KG1 (cell line): Measurements from ENCODE around the gene LRRC4C.
"Not testable (repeated sequence)": the region's sequence is repeated elsewhere in the genome, so short reads cannot be mapped to it uniquely, and the experiment has no call there.

Source experiments
- DNase-seq: peaks from one replicate; lab custom pipeline; 2025; lab: John Stamatoyannopoulos, UW

LRRC4C gene

GRCh38 chr11:41019666-41020065 is 439.8 kb downstream of the LRRC4C start:
- not testable (repeated sequence) for DNase-seq

DNA sequence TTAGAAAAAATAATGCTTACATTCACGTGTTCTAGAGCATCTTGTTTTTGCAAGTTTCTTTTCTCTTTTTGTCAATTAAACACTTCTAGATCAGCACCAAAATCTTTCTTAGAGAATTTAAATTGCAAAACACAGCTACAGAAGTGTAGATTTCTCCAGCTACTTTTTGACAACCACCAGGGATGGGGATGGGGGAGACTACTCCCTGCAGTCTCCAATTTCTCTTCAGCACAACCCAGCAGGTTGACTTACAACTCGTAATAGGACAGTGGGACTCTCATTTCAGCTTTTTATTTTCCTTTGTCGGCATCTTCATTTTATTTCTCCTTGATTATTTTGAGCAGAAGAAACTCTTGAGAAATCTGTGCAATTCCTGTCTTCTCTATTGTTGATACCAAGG is 441.2 kb downstream of the LRRC4C start:
- no peak for DNase-seq

GRCh38 chr11:41010361-41011050 is 448.9 kb downstream of the LRRC4C start:
- no peak for DNase-seq

DNA sequence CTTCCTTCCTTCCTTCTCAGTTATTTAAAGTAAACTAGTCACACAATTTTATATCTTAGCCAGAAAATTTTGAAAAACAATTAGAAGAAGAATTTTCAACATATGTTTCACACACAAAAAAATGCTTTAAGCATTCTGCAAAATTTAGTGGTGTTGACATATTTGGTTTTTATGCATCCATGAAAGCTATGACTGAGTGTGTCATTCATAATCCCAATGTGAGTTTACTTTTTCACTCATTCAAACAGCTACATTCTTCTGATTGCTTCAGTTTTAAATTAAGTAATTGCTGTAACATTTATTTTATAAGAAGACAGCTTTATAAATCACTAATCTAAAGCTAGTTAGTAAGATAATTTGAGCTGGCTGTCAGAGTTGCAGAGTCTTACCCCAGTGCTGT is 453.5 kb downstream of the LRRC4C start:
- DNase-seq = no peak

- DNase-seq = no peak
These were observed 455.8 kb downstream of the LRRC4C start for GRCh38 chr11:41003339-41004282.

- DNase-seq = no peak
These were observed 460.5 kb downstream of the LRRC4C start for GRCh38 chr11:40998920-40999319.

DNA sequence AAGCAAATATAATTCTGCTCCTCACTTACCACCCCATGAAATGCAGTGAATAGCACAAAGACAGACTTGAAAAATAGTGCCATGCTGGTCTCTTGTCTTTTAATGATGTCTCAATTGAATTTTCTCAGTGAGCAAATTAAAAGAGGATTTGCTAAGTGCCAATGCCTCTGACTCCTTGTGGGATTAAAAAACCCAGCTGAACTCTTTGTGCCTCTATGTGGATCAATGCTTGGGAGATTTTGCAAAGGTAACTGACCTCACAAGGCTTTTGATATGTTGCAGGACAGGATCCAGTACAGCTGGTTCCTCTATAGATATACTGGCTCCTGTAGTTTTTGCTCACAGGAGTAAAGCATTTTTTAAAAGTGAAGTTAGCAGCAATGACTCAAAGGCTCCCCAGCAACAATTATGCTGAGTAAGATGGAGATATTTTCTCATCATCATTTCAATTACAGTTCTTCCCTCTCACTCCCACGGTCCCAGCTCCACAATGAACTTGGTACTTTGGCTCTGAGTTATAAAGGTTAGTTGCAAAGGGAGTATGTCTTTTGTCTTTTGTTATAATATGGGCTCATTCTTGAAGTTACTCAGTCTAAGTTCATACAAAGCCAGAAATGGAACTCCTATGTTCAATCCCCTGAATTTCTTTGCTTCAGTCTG is 471.5 kb downstream of the LRRC4C start:
- no peak for DNase-seq

DNA sequence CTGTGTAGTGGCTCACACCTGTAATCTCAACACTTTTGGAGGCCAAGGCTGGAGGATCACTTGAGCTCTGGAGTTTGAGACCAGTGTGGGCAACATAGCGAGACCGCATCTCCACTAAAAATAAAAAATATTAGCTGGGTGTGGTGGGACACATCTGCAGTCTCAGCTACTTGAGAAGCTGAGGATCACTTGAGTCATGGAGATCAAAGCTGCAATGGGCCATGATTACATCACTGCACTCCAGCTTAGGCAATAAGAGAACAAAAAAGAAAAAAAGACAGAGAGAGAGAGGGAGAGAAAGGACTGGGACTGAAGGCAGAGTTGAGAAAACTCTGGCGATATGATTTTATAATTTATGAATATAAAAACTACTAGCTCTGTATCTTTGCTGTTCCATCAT is 473.1 kb downstream of the LRRC4C start:
- DNase-seq = no peak

GRCh38 chr11:40975076-40975475 is 484.4 kb downstream of the LRRC4C start:
- DNase-seq = no peak

- no peak for DNase-seq
These were observed 485.2 kb downstream of the LRRC4C start for GRCh38 chr11:40974186-40974795.

- DNase-seq = no peak
These were observed 500.7 kb downstream of the LRRC4C start for GRCh38 chr11:40958707-40959106.

DNA sequence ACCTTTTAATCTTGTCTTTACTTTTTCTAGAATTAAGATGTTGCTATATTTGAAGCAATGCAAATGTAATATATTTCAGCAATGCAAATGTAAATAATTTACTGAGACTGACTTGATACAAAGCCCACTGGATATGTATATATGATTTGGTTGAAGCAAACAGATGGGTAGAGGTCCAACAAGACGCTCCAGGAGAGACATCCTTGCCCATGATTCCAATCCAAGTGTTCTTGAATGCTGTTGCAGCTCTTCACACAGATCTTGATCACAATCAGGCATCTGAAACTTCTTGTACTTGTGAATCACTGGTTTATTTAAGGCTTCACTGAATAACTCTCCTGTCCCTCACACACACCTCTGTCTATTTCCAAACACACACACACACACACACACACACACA is 507.0 kb downstream of the LRRC4C start:
- DNase-seq = no peak

GRCh38 chr11:40938002-40938401 is 521.5 kb downstream of the LRRC4C start:
- no peak for DNase-seq

- DNase-seq = no peak
These were observed 534.5 kb downstream of the LRRC4C start for GRCh38 chr11:40924915-40925314.

DNA sequence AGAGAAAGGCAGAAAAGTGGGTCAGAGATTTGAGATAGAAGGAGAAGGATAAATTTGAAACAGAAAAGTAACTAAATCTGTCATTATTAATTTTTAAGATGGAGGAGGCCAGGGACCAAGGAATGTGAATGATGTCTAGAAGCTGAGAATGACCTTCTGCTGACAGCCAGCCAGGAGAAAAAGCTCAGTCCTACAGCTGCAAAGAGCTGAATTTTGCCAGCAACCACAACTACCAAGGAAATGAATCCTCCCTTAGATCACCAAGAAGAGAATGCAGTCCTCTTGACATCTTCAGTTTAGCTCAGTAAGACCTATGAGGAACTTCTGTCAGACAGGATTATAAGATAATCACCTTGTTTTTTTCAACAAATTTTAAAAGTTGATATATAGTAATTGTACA is 538.2 kb downstream of the LRRC4C start:
- no peak for DNase-seq

DNA sequence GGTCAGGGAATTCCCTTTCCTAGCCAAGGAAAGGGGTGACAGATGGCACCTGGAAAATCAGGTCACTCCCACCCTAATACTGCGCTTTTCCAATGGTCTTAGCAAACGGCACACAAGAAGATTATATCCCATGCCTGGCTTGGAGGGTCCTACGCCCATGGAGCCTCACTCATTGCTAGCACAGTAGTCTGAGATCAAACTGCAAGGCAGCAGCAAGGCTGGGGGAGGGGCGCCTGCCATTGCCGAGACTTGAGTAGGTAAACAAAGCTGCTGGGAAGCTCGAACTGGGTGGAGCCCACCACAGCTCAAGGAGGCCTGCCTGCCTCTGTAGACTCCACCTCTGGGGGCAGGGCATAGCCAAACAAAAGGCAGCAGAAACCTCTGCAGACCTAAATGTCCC is 548.7 kb downstream of the LRRC4C start:
- not testable (repeated sequence) for DNase-seq

DNA sequence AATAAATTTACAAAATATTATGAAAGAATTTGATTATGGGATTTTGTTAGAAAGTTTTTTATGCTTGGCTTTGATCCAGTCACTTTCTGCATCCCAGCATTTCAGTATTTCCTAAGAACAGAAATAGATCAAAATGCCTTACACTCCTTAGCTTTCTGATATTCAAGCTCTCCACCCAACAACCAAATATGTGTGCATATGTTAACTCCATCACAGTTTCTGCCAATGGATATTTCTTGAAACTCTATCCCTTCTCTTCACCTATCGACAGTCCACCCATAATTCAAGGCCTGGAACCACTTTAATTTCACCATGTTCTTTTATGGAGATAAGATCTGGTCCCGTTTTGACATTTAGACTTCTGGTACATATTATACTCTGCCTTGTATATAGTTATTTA is 565.0 kb downstream of the LRRC4C start:
- no peak for DNase-seq

GRCh38 chr11:40885250-40885954 is 574.0 kb downstream of the LRRC4C start:
- DNase-seq = no peak

DNA sequence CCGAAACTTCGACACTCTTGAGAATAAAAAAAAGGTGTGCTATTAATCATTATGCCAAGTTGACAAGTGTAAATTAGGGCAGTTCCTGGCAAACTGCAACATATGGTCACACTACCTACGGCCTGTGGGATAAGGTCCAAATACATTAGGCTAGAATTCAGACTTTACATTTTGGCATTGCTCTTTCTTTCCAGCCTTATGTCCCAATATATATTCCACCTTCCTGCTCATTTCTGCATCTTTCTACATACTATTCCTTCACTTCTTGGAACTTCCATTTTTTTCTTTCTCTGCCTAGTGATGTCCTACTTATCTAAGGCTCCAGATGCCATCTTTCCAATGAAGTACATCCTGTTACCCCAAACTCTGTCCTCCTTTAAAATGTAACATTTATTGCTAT is 577.2 kb downstream of the LRRC4C start:
- DNase-seq = no peak

- no peak for DNase-seq
These were observed 579.5 kb downstream of the LRRC4C start for GRCh38 chr11:40879911-40880310.

GRCh38 chr11:40877981-40878380 is 581.5 kb downstream of the LRRC4C start:
- no peak for DNase-seq

DNA sequence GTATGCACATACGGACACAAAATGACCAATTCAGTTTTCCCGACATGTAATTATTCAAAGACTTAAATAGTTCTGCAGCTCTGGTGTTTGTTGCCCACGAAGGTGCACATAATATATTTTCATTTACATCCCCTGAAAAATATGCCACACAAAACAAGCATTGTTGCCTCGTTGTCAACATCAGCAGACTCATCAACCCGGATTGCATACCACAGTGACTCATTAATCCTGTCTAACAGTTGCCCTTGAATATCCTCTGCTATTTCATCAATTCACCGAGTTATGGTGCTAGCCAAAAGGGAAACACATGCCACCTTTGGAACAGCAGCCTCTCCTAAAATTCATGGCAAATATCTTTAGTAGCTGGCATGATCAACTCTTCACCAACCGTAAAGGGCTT is 582.2 kb downstream of the LRRC4C start:
- DNase-seq = no peak
